Progenitor cell of endocrine pancreas (in vitro differentiated cells): Measurements from ENCODE around the gene RGS21. TPM values are rescaled to one million over a fixed set of nuclear protein-coding genes. Genes with fewer than 3 reads are reported as not detected.
"Not testable (repeated sequence)": the region's sequence is repeated elsewhere in the genome, so short reads cannot be mapped to it uniquely, and the experiment has no call there.

ENCODE experiments used
- DNase-seq: peaks from one replicate; pipeline ENCODE4 v3.0.0; 2021; ENCODE audit warnings: low spot score; ENCODE audit not compliant: unreplicated experiment
- H3K27ac Mint-ChIP-seq: 2 replicates; pipeline ENCODE4 v1.8.0; 2021; ENCODE audit warnings: mild to moderate bottlenecking, moderate library complexity, mixed read lengths
- H3K27me3 Mint-ChIP-seq: 2 replicates; pipeline ENCODE4 v1.8.0; 2021; ENCODE audit warnings: mixed read lengths
- H3K36me3 Mint-ChIP-seq: 2 replicates; pipeline ENCODE4 v1.8.0; 2022; ENCODE audit warnings: mixed read lengths; ENCODE audit not compliant: insufficient read depth
- H3K4me1 Mint-ChIP-seq: 2 replicates; pipeline ENCODE4 v1.8.0; 2021; ENCODE audit warnings: low read depth, mixed read lengths
- H3K4me3 Mint-ChIP-seq: 2 replicates; pipeline ENCODE4 v1.8.0; 2021; ENCODE audit warnings: low read depth, mild to moderate bottlenecking, moderate library complexity, mixed read lengths
- H3K9me3 Mint-ChIP-seq: 2 replicates; pipeline ENCODE4 v1.8.0; 2021; ENCODE audit warnings: low read depth, mixed read lengths
- CTCF ChIP-seq: fragments of 200-600 bp; sonication (generic); IDR thresholded peaks from one replicate; pipeline ENCODE4 v1.5.0; 2021; ENCODE audit warnings: antibody characterized with exemption, mild to moderate bottlenecking; ENCODE audit not compliant: unreplicated experiment
- total RNA-seq: library from RNA; stranded (reverse); gene quantifications from 2 replicates; pipeline ENCODE4 v1.2.1, GENCODE V29; 2021

Gene RGS21
- total RNA-seq, 1 donor from 2014 or later: not detected

GRCh38 chr1:192277635-192278034, 39.2 kb upstream of the RGS21 start:
- Mint-ChIP-seq H3K9me3 (peaks cover 6% of the 10 kb centered on the region), H3K4me1 (no peaks in the 10 kb centered on the region), H3K27me3 (no peaks in the 10 kb centered on the region), H3K27ac (no peak overlapping the region), H3K36me3 (no peaks in the 10 kb centered on the region), H3K4me3 (no peak overlapping the region)
- no peak for DNase-seq
- TF ChIP-seq CTCF: no peak

- Mint-ChIP-seq H3K4me3 (no peak overlapping the region), H3K4me1 (no peaks in the 10 kb centered on the region), H3K27ac (no peak overlapping the region), H3K27me3 (no peaks in the 10 kb centered on the region), H3K36me3 (no peaks in the 10 kb centered on the region), H3K9me3 (peaks cover 32% of the 10 kb centered on the region)
- no peak for DNase-seq
- no peak for TF ChIP-seq CTCF
Observed at GRCh38 chr1:192284927-192285326, 31.9 kb upstream of the RGS21 start.

- Mint-ChIP-seq H3K27me3 (no peaks in the 10 kb centered on the region), H3K4me3 (no peak overlapping the region), H3K9me3 (peaks cover 7% of the 10 kb centered on the region), H3K27ac (no peak overlapping the region), H3K36me3 (no peaks in the 10 kb centered on the region), H3K4me1 (no peaks in the 10 kb centered on the region)
- TF ChIP-seq CTCF: no peak
- DNase-seq: no peak
Observed at GRCh38 chr1:192303029-192303428, 13.8 kb upstream of the RGS21 start.

GRCh38 chr1:192308314-192308713, 8.5 kb upstream of the RGS21 start:
- H3K4me3 Mint-ChIP-seq, H3K9me3 Mint-ChIP-seq, H3K36me3 Mint-ChIP-seq, DNase-seq, H3K4me1 Mint-ChIP-seq, H3K27ac Mint-ChIP-seq, H3K27me3 Mint-ChIP-seq: not testable (repeated sequence)

GRCh38 chr1:192311281-192311680, 5.5 kb upstream of the RGS21 start:
- Mint-ChIP-seq H3K4me3 (no peak overlapping the region), H3K36me3 (no peaks in the 10 kb centered on the region), H3K27me3 (no peaks in the 10 kb centered on the region), H3K4me1 (peaks cover 4% of the 10 kb centered on the region), H3K9me3 (peaks cover 8% of the 10 kb centered on the region), H3K27ac (no peak overlapping the region)
- TF ChIP-seq CTCF: peak; percentile 63
- DNase-seq: no peak

GRCh38 chr1:192327997-192328396, 11.2 kb downstream of the RGS21 start:
- no peaks in the 10 kb centered on the region for H3K27me3 Mint-ChIP-seq
- no peaks in the 10 kb centered on the region for H3K4me1 Mint-ChIP-seq
- no peaks in the 10 kb centered on the region for H3K36me3 Mint-ChIP-seq
- DNase-seq: no peak
- H3K27ac Mint-ChIP-seq: no peak overlapping the region
- no peak for TF ChIP-seq CTCF
- peaks cover 5% of the 10 kb centered on the region for H3K9me3 Mint-ChIP-seq
- no peak overlapping the region for H3K4me3 Mint-ChIP-seq
